Lung (tissue), 12 donors: ENCODE measurements around the gene TRPM3. TPM values are rescaled to one million over a fixed set of nuclear protein-coding genes. Genes with fewer than 3 reads are reported as not detected.

Source experiments
- ATAC-seq: fragments of 200-7000 bp; cut with Tn5 transposase; one replicate; pipeline ENCODE4 v1.9.1; 2020; ENCODE audit warnings: moderate number of reproducible peaks; ENCODE audit not compliant: insufficient read depth, low FRiP score
- DNase-seq, 3 donors: peaks; one replicate each; pipeline ENCODE4 v3.0.0-alpha.2; 2013 to 2017
- H3K27ac ChIP-seq, 2 donors: one replicate each; pipeline ENCODE4 v1.5.1; 2013; ENCODE audit warnings: mild to moderate bottlenecking in 2 of 2, moderate library complexity in 2 of 2, control low read depth in 1 of 2, inconsistent platforms in 1 of 2, low read depth in 1 of 2, low read length in 1 of 2
- H3K27me3 ChIP-seq, 3 donors: one replicate each; pipeline ENCODE4 v1.5.1; 2013; ENCODE audit warnings: low read length in 2 of 3; ENCODE audit not compliant: control insufficient read depth in 3 of 3, insufficient read depth in 3 of 3
- H3K36me3 ChIP-seq, 4 donors: one replicate each; pipeline ENCODE4 v1.5.1; 2013; ENCODE audit warnings: low read length in 4 of 4, mild to moderate bottlenecking in 1 of 4, moderate library complexity in 1 of 4; ENCODE audit not compliant: control insufficient read depth in 4 of 4, insufficient read depth in 4 of 4
- H3K4me1 ChIP-seq, 5 donors: one replicate each; pipeline ENCODE4 v1.5.1; 2013; ENCODE audit warnings: low read length in 5 of 5, mild to moderate bottlenecking in 2 of 5, moderate library complexity in 1 of 5; ENCODE audit not compliant: control insufficient read depth in 5 of 5, insufficient read depth in 5 of 5
- H3K4me3 ChIP-seq: one replicate; pipeline ENCODE4 v1.5.1; 2013; ENCODE audit warnings: mild to moderate bottlenecking, control low read depth, moderate library complexity
- H3K9ac ChIP-seq, 2 donors: one replicate each; pipeline ENCODE4 v1.5.1; 2013; ENCODE audit warnings: low read length in 2 of 2, control low read depth in 1 of 2; ENCODE audit not compliant: insufficient read depth in 1 of 2
- H3K9me3 ChIP-seq, 4 donors: one replicate each; pipeline ENCODE4 v1.5.1; 2013; ENCODE audit warnings: low read length in 3 of 4, mild to moderate bottlenecking in 1 of 4, moderate library complexity in 1 of 4; ENCODE audit not compliant: control insufficient read depth in 4 of 4, insufficient read depth in 3 of 4
- WGBS, 2 donors: extraction: QIAGEN DNeasy Blood & Tissue Kit; methylation state at CpG; one replicate each; pipeline ENCODE4 v1.1.7; 2013; 5-methylcytosine and 5-hydroxymethylcytosine counted together
- polyA plus RNA-seq, 2 donors: library from polyadenylated mRNA; stranded (reverse); fragments of 200-250 nt; gene quantifications; one replicate each; pipeline ENCODE4 v1.2.1, GENCODE V29; 2013
- total RNA-seq, 2 donors: library from RNA; depleted of rRNA in 1 of 2; stranded (reverse); fragments of >200 nt in 1 of 2; gene quantifications; one replicate each; pipeline ENCODE4 v1.2.1, GENCODE V29; 2014 to 2021
- TF ChIP-seq, protein P1 (sequence below): IDR thresholded peaks from 2 replicates; pipeline ENCODE4 v1.5.1; 2012; ENCODE audit warnings: mild to moderate bottlenecking; ENCODE audit errors: control extremely low read depth, extremely low read depth
- donor health status: control.
- donor health status: control.
- donor health status: Bipolar disorder and iron deficiency.
- donor health status: healthy.
- donor health status: DM: yes; HTN: yes; CAD: no.

Gene TRPM3
- total and polyA plus RNA-seq, 4 donors, result 0.02 to 1.4 (median 0.49) TPM; not detected in 1

DNA sequence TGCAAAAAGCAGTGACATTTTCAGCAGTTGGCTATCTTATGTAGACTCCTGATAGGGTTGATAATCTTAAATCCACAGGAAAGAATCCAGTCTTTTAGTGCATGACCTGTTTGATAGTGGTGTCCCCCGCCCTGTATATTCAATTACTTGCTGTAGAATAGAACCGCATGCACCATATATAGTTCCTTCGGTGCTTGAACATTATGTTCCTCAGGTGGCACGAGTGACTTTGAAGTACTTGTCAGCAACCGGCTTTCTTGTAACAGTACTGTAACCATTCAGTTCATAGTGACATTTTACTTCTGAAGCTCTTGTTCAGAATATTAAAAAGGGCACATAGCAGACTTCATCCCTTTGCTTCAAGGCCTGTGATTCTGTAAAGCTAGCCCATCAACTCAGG, 543.8 kb downstream of the TRPM3 start:
- TF ChIP-seq, protein P1, sequence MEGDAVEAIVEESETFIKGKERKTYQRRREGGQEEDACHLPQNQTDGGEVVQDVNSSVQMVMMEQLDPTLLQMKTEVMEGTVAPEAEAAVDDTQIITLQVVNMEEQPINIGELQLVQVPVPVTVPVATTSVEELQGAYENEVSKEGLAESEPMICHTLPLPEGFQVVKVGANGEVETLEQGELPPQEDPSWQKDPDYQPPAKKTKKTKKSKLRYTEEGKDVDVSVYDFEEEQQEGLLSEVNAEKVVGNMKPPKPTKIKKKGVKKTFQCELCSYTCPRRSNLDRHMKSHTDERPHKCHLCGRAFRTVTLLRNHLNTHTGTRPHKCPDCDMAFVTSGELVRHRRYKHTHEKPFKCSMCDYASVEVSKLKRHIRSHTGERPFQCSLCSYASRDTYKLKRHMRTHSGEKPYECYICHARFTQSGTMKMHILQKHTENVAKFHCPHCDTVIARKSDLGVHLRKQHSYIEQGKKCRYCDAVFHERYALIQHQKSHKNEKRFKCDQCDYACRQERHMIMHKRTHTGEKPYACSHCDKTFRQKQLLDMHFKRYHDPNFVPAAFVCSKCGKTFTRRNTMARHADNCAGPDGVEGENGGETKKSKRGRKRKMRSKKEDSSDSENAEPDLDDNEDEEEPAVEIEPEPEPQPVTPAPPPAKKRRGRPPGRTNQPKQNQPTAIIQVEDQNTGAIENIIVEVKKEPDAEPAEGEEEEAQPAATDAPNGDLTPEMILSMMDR, result no peak
- Histone ChIP-seq H3K27me3 (no peaks in the 10 kb centered on the region), H3K36me3 (no peaks in the 10 kb centered on the region), H3K4me3 (no peak overlapping the region), H3K9me3 (no peaks in the 10 kb centered on the region), H3K27ac (no peak overlapping the region), H3K9ac (no peak overlapping the region), H3K4me1 (peaks cover 0 to 23% (median 11%) of the 10 kb centered on the region in 5 donors)
- WGBS, 2 donors, result 86 to 94% methylated on average over 5 of the region's 5 CpGs
- DNase-seq, result no peak
- no peak for ATAC-seq

GRCh38 chr9:70576116-70576515, 545.3 kb downstream of the TRPM3 start:
- DNase-seq, result no peak
- H3K36me3 ChIP-seq, result no peaks in the 10 kb centered on the region
- ATAC-seq, result no peak
- WGBS, 2 donors, result 93 to 99% methylated on average over 2 of the region's 2 CpGs
- peaks cover 0 to 23% (median 11%) of the 10 kb centered on the region in 5 donors for H3K4me1 ChIP-seq
- no peak overlapping the region for H3K27ac ChIP-seq
- H3K4me3 ChIP-seq, result no peak overlapping the region
- H3K27me3 ChIP-seq, result no peaks in the 10 kb centered on the region
- H3K9me3 ChIP-seq, result no peaks in the 10 kb centered on the region
- TF ChIP-seq, protein P1, result no peak
- H3K9ac ChIP-seq, result no peak overlapping the region

GRCh38 chr9:70574151-70574837, 547.1 kb downstream of the TRPM3 start:
- WGBS, 2 donors, result 51 to 68% methylated on average over 2 of the region's 2 CpGs

More at GRCh38 chr9:70574151-70574837, 547.1 kb downstream of the TRPM3 start:
- TF ChIP-seq, protein P1, result no peak
- DNase-seq (peak; percentile 41 to 77 (median 64)), ATAC-seq (peak; percentile 52)
- Histone ChIP-seq H3K9me3 (no peaks in the 10 kb centered on the region), H3K27ac (peak overlapping the region; percentile 17 to 18), H3K4me1 (peaks cover 0 to 23% (median 11%) of the 10 kb centered on the region in 5 donors), H3K4me3 (no peak overlapping the region), H3K9ac (no peak overlapping the region), H3K27me3 (no peaks in the 10 kb centered on the region), H3K36me3 (no peaks in the 10 kb centered on the region)
